CD4-positive, alpha-beta T cell treated with Interleukin-17A for 4 hours (primary cell): ENCODE data around the gene TPD52L1.

Experiments used
- DNase-seq: peaks from one replicate; pipeline ENCODE4 v3.0.0-alpha.2; 2020; ENCODE audit warnings: mixed read lengths

The TPD52L1 gene

DNA sequence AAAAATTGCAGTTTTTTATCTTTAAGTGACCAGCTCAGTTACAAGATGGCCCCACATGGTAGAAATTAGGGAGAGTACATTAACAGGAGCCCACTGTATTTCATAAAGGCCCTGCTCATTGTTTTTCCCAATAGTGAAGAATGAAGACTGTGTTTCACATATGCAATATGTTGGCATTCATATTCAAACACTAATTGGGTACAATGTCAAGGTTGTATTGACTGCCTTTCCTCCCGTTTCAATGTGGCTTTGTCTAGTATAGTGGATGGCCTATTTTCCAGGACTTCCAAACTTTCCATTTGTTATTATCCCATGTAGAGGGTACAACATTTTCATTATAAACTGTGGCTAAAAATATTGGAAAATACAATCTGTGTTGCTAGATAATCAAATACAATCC is 96.9 kb downstream of the TPD52L1 start:
- no peak for DNase-seq

- DNase-seq, result no peak
These were observed 98.1 kb downstream of the TPD52L1 start for GRCh38 chr6:125251516-125252220.

DNA sequence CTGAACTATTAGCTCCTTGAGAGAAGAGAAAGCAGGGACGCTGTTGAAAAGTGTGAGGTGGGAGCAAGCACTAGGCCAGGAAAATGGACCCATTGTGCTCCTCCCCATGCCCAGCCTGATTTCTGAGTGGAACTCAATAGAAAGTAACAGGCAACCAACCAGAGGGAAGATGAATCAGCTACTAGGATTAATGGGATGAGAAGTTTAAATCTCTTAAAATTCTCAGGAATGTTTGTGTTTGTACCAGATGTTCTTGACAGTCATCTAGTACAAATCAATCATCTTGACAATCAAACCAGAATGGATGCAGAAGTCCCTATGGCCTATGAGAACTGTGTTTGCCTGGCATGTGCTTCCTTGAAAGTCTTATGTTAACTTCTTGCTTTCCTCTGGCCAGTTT is 99.3 kb downstream of the TPD52L1 start:
- no peak for DNase-seq

- DNase-seq, result no peak
These were observed 100.3 kb downstream of the TPD52L1 start for GRCh38 chr6:125253881-125254280.

DNA sequence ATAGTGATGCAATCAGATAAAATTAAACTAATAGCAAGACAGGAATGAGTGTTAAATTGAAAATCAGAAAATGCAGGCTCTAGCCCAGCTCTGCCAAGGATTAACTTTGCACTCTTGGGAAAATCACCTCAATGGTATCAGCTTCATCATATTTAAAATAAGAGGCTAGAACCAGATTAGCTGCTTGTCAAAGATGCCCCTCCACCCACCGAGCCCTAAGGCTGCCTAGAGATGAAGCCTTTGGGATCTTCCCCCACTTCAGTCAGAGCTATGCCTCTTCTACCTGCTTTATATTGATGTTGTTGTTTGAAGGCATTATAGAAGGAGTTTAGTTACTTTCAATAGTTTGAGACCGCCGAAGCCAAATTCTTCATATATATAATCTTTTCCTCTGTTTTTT is 100.7 kb downstream of the TPD52L1 start:
- DNase-seq, result no peak

DNA sequence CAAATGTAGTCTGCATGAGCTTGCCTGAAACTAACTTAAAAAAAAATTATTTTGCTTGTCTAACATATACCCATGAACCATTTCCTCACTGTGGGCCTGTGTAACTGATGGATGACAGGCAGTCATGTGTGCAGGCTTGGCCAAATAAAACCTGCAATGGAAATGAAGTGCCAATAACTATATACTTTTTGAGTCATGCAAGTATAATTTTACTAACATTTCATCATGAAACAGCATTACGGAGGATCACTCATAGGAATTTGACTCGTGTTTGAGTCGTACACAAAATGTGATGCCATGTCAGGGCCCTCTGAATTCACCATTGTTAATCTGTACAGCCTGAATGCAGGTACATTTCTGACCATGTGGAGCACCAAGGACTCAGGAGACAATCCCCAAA is 101.6 kb downstream of the TPD52L1 start:
- no peak for DNase-seq

GRCh38 chr6:125257351-125257750 is 103.8 kb downstream of the TPD52L1 start:
- no peak for DNase-seq

DNA sequence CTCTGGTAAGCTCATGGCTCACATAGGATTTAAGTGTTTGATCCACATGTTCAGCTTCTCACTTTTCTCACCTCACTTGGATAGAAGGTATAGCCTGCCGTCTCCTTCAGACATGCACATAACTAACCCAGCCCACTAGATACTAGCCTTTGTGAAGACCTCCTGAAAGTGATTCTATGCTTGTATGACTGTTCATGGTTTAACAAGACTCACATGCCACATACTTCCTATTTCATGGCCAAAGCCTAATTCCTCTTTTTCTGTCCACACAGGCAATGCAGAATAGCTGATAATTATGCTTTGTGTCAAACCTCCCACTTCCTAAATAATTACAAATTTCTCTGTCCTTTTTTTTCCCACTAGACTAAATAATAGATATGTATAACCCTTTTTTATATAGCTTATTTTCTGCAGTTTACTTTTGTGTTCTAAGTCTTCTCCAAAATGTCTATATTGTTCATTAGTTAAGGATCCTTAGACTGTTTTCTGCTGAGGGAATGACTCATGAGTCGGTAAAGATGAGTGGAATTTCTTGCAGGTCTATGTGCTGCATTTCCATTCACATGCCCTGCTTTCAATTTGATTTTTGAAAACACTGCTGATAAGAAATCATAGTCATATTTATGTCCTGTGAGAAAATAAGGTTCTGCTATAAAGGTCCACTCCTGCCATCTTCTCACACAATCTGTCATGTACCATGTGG is 105.2 kb downstream of the TPD52L1 start:
- no peak for DNase-seq

DNA sequence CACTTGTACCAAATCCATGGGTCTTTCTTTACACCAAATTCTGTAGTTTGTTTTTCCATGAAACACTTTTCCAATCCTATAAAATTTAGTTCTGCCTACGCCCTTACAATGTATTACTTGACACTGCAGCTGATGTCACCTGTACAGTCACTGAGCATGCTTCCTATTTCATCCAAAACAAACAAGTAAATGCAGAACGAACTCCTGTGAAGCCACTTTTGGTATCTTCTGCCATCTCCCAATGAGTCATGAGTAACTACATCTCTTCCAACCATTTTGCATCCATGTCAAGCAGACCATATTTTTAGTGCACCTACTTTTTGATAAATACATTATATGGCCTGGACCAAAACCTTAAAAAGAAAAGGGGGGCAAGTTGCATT is 105.8 kb downstream of the TPD52L1 start:
- no peak for DNase-seq

GRCh38 chr6:125262016-125263013 is 108.7 kb downstream of the TPD52L1 start:
- DNase-seq, result no peak

DNA sequence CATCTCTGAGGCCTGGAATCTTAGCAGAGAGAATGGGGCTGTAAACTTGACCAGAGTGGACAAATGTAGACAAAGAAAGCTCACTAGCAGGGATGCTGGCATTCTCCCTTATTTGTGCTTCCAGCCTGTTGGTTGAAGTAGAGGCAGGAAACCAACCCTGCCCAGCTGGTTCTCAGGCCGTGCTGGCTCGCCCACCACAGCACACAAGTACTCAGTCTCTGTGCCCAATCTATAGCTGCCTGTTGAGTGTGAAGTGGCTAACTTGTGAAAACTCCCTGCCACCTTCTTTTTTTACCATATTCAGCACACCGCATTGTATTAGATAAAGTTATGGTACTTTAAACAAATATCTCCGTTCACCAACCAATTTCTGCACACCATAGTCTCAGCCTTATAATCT is 110.9 kb downstream of the TPD52L1 start:
- DNase-seq, result no peak

DNA sequence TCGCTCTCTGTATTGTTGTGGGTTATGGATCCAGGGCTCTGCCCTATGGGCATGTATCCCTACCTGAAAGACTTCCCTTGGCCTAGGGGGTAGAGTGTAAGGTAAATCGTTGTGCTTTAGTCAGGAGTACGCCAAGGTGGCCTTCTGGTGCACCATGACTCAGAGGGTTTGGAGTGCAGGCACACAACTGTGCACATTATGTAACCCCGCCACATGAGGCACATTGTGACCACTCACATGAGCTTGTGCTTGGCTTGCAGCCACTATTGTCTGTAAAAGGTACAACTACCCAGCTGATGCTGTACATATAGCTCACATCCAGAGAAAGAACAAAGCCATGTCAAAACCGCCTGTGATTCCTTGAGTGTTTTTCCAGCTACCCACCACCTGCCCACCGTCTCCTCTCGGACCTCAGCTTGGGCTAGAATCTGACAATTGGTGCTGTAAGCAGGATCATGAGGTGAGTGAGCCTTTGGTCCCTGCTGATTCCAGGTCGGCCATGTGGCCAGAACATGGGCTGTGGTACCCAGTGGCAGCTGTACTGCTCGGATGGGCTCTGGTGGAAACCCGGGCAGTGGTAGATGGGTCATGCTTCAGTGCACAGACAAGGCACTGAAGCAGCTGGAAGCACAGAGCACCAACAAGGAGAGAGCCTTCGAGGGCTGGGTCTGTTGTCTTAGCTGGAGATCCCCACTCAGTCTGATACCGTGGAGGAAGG is 114.4 kb downstream of the TPD52L1 start:
- DNase-seq, result no peak

- DNase-seq, result no peak
These were observed 115.2 kb downstream of the TPD52L1 start for GRCh38 chr6:125268765-125269164.

- no peak for DNase-seq
These were observed 115.9 kb downstream of the TPD52L1 start for GRCh38 chr6:125269328-125269985.

- no peak for DNase-seq
These were observed 116.8 kb downstream of the TPD52L1 start for GRCh38 chr6:125270380-125270779.

DNA sequence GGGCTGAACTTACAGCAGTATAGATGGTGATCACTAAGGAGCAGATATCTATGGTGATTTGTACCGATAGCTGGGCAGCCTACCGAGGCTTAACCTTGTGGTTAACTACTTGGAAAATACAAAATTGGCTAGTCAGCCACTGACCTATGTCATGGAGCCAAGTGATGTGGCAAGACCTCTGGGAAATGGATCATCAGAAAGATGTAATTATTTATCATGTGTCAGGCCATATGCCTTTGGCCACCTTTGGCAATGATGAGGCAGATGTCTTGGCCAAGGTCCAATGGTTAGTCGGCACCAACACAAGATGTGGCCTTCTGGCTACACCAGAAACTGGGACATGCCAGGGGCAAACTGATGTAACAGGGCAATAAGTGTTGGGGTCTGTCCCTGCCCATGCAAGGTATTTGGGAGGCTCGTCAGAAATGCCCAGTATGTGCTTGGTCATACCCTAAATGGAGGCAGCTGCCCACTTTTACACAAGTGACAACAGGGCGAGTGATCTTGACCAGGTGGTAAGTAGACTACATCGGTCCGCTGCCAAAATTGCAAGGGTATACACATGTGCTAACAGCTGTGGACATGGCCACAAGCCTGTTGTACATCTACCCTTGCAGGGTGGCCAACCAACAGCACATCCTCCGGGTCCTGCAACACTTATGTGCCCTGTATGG is 118.0 kb downstream of the TPD52L1 start:
- no peak for DNase-seq

GRCh38 chr6:125273251-125273650 is 119.7 kb downstream of the TPD52L1 start:
- DNase-seq, result no peak

- no peak for DNase-seq
These were observed 120.4 kb downstream of the TPD52L1 start for GRCh38 chr6:125273965-125274364.

DNA sequence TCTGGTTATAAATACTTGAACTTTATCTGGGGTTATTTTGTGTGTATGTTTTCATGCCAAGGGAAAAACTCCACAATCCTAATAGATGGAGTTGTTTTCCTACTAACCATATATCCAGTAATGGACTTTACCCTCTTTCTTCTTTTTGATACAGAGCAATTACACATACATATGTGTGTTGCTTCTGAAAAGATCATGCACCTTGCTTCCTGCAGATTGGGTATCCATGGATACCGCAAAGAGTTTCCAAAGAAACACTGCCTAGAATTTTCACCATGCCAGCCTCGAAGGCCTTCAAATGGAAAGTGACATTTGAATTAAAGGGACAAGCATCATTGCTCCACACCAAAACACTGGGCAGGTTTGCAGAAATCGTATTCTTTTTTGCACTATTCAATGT is 121.4 kb downstream of the TPD52L1 start:
- DNase-seq, result no peak

DNA sequence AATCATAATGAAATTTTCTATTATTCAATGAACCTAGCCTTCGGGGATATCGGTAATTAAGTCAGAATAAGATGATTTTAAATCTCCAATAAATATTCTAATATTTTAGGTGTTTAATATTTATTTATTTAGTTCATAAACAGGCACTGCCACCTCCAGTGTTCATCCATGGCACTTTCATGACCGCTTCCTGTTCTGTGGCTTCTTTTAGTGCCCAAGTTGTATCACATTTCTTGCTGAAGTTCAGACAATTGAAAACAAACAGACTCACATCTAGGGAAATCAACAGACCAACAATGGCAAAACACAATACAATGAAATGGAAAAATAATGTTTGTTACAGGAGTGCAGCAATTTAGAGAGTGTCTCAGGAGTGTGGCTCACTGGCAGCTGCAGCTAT is 122.2 kb downstream of the TPD52L1 start:
- DNase-seq, result no peak

DNA sequence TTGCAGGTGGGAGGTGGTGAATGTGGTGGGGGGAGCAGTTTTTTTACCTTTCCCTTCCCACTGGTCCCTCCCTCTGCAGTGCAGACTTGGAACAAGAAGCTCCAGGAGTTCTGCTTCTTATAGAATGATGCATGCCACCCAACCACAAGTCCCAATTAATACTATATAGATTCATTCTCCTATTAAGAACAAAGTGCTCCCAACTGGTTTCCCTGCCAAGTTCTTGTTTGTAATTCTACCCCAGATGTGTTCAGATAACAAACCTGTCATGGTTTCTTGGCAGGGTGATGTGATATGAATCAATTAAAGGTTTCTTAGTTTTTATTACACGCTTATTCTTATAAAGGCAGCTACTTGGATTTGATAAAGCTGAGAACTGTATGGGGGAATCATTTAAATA is 124.3 kb downstream of the TPD52L1 start:
- no peak for DNase-seq

GRCh38 chr6:125279961-125280360 is 126.4 kb downstream of the TPD52L1 start:
- no peak for DNase-seq
